Liver (tissue), 9 donors: ENCODE measurements around the gene PRSS33. TPM values are rescaled to one million over a fixed set of nuclear protein-coding genes. Genes with fewer than 3 reads are reported as not detected.
A peak's percentile ranks its signal among the peaks of the same experiment; 100 is the strongest.

ENCODE experiments used
- DNase-seq: peaks from one replicate; pipeline ENCODE4 v3.0.0-alpha.2; 2017; ENCODE audit warnings: low spot score
- H3K27ac ChIP-seq, 2 donors: one replicate each; pipeline ENCODE4 v1.7.0; 2013; ENCODE audit warnings: inconsistent platforms in 2 of 2, low read length in 2 of 2, control low read depth in 1 of 2, low read depth in 1 of 2, mild to moderate bottlenecking in 1 of 2
- H3K27me3 ChIP-seq, 4 donors: one replicate each; pipeline versions ENCODE4 v1.6.1 to v1.7.0; 2013; ENCODE audit warnings: low read length in 3 of 4, inconsistent platforms in 1 of 4, mild to moderate bottlenecking in 1 of 4, moderate library complexity in 1 of 4; ENCODE audit not compliant: control insufficient read depth in 4 of 4, insufficient read depth in 4 of 4
- H3K36me3 ChIP-seq, 4 donors: one replicate each; pipeline versions ENCODE4 v1.6.1 to v1.7.0; 2013; ENCODE audit warnings: low read length in 3 of 4, mild to moderate bottlenecking in 3 of 4, low read depth in 1 of 4, moderate library complexity in 1 of 4; ENCODE audit not compliant: control insufficient read depth in 4 of 4, insufficient read depth in 3 of 4
- H3K4me1 ChIP-seq, 4 donors: one replicate each; pipeline versions ENCODE4 v1.6.1 to v1.7.0; 2013; ENCODE audit warnings: low read length in 3 of 4, mild to moderate bottlenecking in 3 of 4, moderate library complexity in 1 of 4; ENCODE audit not compliant: control insufficient read depth in 4 of 4, insufficient read depth in 4 of 4
- H3K4me3 ChIP-seq, 3 donors: one replicate each; pipeline versions ENCODE4 v1.6.1 to v1.7.0; 2013; ENCODE audit warnings: low read length in 3 of 3, control low read depth in 1 of 3, low read depth in 1 of 3, mild to moderate bottlenecking in 1 of 3
- H3K9ac ChIP-seq, 2 donors: one replicate each; pipeline ENCODE4 v1.7.0; 2013; ENCODE audit warnings: low read length in 2 of 2, mild to moderate bottlenecking in 2 of 2, moderate library complexity in 2 of 2, control low read depth in 1 of 2, low read depth in 1 of 2
- H3K9me3 ChIP-seq, 4 donors: one replicate each; pipeline versions ENCODE4 v1.6.1 to v1.7.0; 2013; ENCODE audit warnings: low read length in 3 of 4; ENCODE audit not compliant: control insufficient read depth in 4 of 4
- ATF3 ChIP-seq: IDR thresholded peaks from 2 replicates; pipeline ENCODE4 v1.6.1; 2016; ENCODE audit warnings: antibody characterized with exemption
- EGR1 ChIP-seq, 2 donors: IDR thresholded peaks; 2 replicates each; pipeline ENCODE4 v1.6.1; 2016 to 2018; ENCODE audit warnings: antibody characterized with exemption in 2 of 2, low read depth in 2 of 2
- FOXA1 ChIP-seq: IDR thresholded peaks from 2 replicates; pipeline ENCODE4 v1.6.1; 2016; ENCODE audit warnings: antibody characterized with exemption
- FOXA2 ChIP-seq: IDR thresholded peaks from 2 replicates; pipeline ENCODE4 v1.6.1; 2016; ENCODE audit warnings: antibody characterized with exemption
- GABPA ChIP-seq, 2 donors: IDR thresholded peaks in 1 of 2; conservative IDR thresholded peaks in 1 of 2; 2 replicates each; pipeline ENCODE4 v1.6.1; 2016; ENCODE audit warnings: antibody characterized with exemption in 2 of 2, mild to moderate bottlenecking in 1 of 2, moderate library complexity in 1 of 2
- HNF4A ChIP-seq, 2 donors: conservative IDR thresholded peaks; 2 replicates each; pipeline ENCODE4 v1.6.1; 2016; ENCODE audit warnings: antibody characterized with exemption in 2 of 2, mild to moderate bottlenecking in 2 of 2
- JUND ChIP-seq, 2 donors: IDR thresholded peaks; 2 replicates each; pipeline ENCODE4 v1.6.1; 2016; ENCODE audit warnings: antibody characterized with exemption in 2 of 2
- NR2F2 ChIP-seq: IDR thresholded peaks from 2 replicates; pipeline ENCODE4 v1.6.1; 2016; ENCODE audit warnings: antibody characterized with exemption
- RAD21 ChIP-seq, 2 donors: IDR thresholded peaks; 2 replicates each; pipeline ENCODE4 v1.6.1; 2016; ENCODE audit warnings: antibody characterized with exemption in 2 of 2, mild to moderate bottlenecking in 2 of 2
- SP1 ChIP-seq: IDR thresholded peaks from 2 replicates; pipeline ENCODE4 v1.6.1; 2018; ENCODE audit warnings: antibody characterized with exemption, mild to moderate bottlenecking
- TAF1 ChIP-seq: conservative IDR thresholded peaks from 2 replicates; pipeline ENCODE4 v1.6.1; 2016; ENCODE audit warnings: antibody characterized with exemption, mild to moderate bottlenecking
- YY1 ChIP-seq: IDR thresholded peaks from 2 replicates; pipeline ENCODE4 v1.6.1; 2016; ENCODE audit warnings: antibody characterized with exemption, mild to moderate bottlenecking
- ZBTB33 ChIP-seq: IDR thresholded peaks from 2 replicates; pipeline ENCODE4 v1.6.1; 2016; ENCODE audit warnings: antibody characterized with exemption
- WGBS: extraction: QIAGEN DNeasy Blood & Tissue Kit; methylation state at CpG from one replicate; pipeline ENCODE4 v1.1.7; 2013; 5-methylcytosine and 5-hydroxymethylcytosine counted together
- polyA plus RNA-seq, 2 donors: library from polyadenylated mRNA; stranded (reverse) in 1 of 2; unstranded in 1 of 2; fragments of 200-250 nt in 1 of 2; fragments of >200 nt in 1 of 2; fragmentation: Nextera tagmentation in 1 of 2; extraction: Ambion mirVana in 1 of 2; gene quantifications; one replicate each; pipeline versions ENCODE4 v1.2.1 to v1.2.3, GENCODE V29; 2013 to 2015
- total RNA-seq, 2 donors: library from RNA; depleted of rRNA; stranded (reverse); fragments of >200 nt; gene quantifications; one replicate each; pipeline ENCODE4 v1.2.3, GENCODE V29; 2014
- TF ChIP-seq, protein P1 (sequence below): IDR thresholded peaks from 2 replicates; pipeline ENCODE4 v1.6.1; 2016; ENCODE audit warnings: antibody characterized with exemption
- TF ChIP-seq, protein P2 (sequence below): IDR thresholded peaks from 2 replicates; pipeline ENCODE4 v1.6.1; 2016; ENCODE audit warnings: antibody characterized with exemption, mild to moderate bottlenecking
- TF ChIP-seq, protein P3 (sequence below): fragments of 150-350 bp; IDR thresholded peaks from 2 replicates; pipeline ENCODE4 v1.5.1; 2017; ENCODE audit warnings: improper control_type of control experiment, low read depth, low read length; ENCODE audit not compliant: missing input control
- donor health status: healthy.
- donor health status: healthy.
- donor health status: healthy.
- donor health status: healthy.
- donor health status: healthy.

Gene PRSS33
- total and polyA plus RNA-seq, 4 donors: not detected

- peak overlapping the region; percentile 94 to 98 for H3K27ac ChIP-seq
- no peak for DNase-seq
- H3K36me3 ChIP-seq: peaks cover 0 to 2% (median under 1%) of the 10 kb centered on the region in 4 donors
- no peaks in the 10 kb centered on the region for H3K27me3 ChIP-seq
- no peak overlapping the region for H3K9ac ChIP-seq
- WGBS: 63% methylated on average over 23 of the region's 23 CpGs
- H3K4me3 ChIP-seq: peak overlapping the region; percentile 20 to 88 (median 41)
- no peaks in the 10 kb centered on the region for H3K9me3 ChIP-seq
- TF ChIP-seq ZBTB33 (no peak), JUND (IDR thresholded peaks at IDR 0.05) (no peak), FOXA1 (no peak), NR2F2 (no peak), TAF1 (no peak), ATF3 (no peak), GABPA (IDR thresholded peaks at IDR 0.05 in 1 of 2, conservative IDR thresholded peaks at IDR 0.05 in 1 of 2) (no peak), HNF4A (conservative IDR thresholded peaks at IDR 0.05) (no peak), EGR1 (IDR thresholded peaks at IDR 0.05; ENCODE audit: low read depth in 2 of 2) (no peak), RAD21 (IDR thresholded peaks at IDR 0.05) (no peak), SP1 (no peak), FOXA2 (no peak)
- TF ChIP-seq, protein P1, sequence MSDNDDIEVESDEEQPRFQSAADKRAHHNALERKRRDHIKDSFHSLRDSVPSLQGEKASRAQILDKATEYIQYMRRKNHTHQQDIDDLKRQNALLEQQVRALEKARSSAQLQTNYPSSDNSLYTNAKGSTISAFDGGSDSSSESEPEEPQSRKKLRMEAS: no peak
- TF ChIP-seq, protein P2, sequence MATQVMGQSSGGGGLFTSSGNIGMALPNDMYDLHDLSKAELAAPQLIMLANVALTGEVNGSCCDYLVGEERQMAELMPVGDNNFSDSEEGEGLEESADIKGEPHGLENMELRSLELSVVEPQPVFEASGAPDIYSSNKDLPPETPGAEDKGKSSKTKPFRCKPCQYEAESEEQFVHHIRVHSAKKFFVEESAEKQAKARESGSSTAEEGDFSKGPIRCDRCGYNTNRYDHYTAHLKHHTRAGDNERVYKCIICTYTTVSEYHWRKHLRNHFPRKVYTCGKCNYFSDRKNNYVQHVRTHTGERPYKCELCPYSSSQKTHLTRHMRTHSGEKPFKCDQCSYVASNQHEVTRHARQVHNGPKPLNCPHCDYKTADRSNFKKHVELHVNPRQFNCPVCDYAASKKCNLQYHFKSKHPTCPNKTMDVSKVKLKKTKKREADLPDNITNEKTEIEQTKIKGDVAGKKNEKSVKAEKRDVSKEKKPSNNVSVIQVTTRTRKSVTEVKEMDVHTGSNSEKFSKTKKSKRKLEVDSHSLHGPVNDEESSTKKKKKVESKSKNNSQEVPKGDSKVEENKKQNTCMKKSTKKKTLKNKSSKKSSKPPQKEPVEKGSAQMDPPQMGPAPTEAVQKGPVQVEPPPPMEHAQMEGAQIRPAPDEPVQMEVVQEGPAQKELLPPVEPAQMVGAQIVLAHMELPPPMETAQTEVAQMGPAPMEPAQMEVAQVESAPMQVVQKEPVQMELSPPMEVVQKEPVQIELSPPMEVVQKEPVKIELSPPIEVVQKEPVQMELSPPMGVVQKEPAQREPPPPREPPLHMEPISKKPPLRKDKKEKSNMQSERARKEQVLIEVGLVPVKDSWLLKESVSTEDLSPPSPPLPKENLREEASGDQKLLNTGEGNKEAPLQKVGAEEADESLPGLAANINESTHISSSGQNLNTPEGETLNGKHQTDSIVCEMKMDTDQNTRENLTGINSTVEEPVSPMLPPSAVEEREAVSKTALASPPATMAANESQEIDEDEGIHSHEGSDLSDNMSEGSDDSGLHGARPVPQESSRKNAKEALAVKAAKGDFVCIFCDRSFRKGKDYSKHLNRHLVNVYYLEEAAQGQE: no peak
- TF ChIP-seq, protein P3, sequence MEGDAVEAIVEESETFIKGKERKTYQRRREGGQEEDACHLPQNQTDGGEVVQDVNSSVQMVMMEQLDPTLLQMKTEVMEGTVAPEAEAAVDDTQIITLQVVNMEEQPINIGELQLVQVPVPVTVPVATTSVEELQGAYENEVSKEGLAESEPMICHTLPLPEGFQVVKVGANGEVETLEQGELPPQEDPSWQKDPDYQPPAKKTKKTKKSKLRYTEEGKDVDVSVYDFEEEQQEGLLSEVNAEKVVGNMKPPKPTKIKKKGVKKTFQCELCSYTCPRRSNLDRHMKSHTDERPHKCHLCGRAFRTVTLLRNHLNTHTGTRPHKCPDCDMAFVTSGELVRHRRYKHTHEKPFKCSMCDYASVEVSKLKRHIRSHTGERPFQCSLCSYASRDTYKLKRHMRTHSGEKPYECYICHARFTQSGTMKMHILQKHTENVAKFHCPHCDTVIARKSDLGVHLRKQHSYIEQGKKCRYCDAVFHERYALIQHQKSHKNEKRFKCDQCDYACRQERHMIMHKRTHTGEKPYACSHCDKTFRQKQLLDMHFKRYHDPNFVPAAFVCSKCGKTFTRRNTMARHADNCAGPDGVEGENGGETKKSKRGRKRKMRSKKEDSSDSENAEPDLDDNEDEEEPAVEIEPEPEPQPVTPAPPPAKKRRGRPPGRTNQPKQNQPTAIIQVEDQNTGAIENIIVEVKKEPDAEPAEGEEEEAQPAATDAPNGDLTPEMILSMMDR: no peak
- peaks cover 14 to 40% (median 23%) of the 10 kb centered on the region in 4 donors for H3K4me1 ChIP-seq
Measured at GRCh38 chr16:2751577-2752034, 35.8 kb downstream of the PRSS33 start.

GRCh38 chr16:2749936-2750335, 37.4 kb downstream of the PRSS33 start:
- H3K9ac ChIP-seq: no peak overlapping the region
- H3K4me3 ChIP-seq: no peak overlapping the region
- DNase-seq: no peak
- no peak for TF ChIP-seq ATF3
- TF ChIP-seq, protein P2: no peak
- no peak for TF ChIP-seq YY1
- no peak for TF ChIP-seq RAD21 (IDR thresholded peaks at IDR 0.05)
- TF ChIP-seq JUND (IDR thresholded peaks at IDR 0.05): no peak
- no peak for TF ChIP-seq EGR1 (IDR thresholded peaks at IDR 0.05; ENCODE audit: low read depth in 2 of 2)
- TF ChIP-seq ZBTB33: no peak
- no peak for TF ChIP-seq SP1
- TF ChIP-seq HNF4A (conservative IDR thresholded peaks at IDR 0.05): no peak
- 96% methylated on average over 6 of the region's 6 CpGs for WGBS
- H3K4me1 ChIP-seq: peaks cover 8 to 23% (median 11%) of the 10 kb centered on the region in 4 donors
- no peaks in the 10 kb centered on the region for H3K27me3 ChIP-seq
- H3K27ac ChIP-seq: no peak overlapping the region
- no peaks in the 10 kb centered on the region for H3K9me3 ChIP-seq
- H3K36me3 ChIP-seq: no peaks in the 10 kb centered on the region
